Medulla oblongata (tissue), 1 donor: ENCODE data around the gene TAB3.

Experiments
- DNase-seq: peaks from one replicate; pipeline ENCODE4 v3.0.0-alpha.2; 2015; ENCODE audit errors: extremely low spot score

The TAB3 gene

DNA sequence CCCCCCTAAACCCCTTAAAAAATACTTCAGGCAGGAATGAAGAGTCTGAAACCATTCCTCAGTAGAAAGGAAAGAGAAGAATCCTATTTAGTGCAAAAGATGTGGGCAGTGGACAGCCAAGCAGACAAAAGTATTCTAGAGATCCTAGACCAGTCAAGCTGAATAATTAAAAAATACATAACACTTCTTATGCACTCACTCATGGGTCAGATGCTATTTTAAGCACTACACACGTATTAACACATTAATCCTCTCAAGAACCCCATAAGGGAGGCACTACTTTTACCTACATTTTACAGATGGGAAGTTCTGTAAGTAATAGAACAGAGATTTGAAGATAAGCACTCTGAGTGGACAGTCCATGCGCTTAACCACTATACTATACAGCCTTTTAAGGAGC, 5.9 kb downstream of the TAB3 start:
- DNase-seq: no peak

DNA sequence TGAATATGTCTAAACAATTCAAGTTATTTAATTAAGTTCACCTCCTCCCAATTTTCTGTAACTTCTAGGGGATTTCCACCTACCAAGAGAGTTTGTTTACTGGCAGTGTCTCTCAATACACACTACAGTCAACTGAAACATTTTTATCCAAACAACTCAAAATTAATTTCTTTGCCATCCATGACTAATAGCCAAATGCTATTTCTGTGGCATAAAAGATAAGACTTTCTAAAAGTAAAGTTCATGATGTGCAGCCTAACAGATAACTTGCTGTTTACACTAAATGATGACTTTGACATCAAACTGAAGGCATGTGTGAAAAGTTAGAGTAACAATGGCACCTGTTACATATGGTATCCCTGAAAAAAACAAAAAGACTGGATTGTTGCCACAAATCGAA, 7.3 kb downstream of the TAB3 start:
- DNase-seq: no peak

DNA sequence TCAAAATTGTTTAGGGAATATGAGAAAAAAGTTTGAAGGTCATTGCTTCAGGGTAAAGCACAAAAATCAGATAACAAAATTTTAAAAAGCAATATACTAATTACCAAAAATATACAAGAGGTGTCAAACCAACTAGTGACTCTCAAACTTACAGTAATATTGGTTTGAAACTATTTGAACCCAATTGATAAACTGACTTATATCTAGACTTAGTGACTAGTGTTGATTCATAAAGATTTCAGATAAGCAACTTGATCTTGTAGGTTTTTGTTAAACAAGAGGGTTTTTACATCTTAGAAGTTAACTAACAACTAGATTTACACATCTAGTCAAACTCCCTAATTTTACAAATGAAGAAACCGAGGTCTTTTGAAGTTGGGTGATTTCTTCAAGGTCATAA, 7.7 kb downstream of the TAB3 start:
- no peak for DNase-seq

DNA sequence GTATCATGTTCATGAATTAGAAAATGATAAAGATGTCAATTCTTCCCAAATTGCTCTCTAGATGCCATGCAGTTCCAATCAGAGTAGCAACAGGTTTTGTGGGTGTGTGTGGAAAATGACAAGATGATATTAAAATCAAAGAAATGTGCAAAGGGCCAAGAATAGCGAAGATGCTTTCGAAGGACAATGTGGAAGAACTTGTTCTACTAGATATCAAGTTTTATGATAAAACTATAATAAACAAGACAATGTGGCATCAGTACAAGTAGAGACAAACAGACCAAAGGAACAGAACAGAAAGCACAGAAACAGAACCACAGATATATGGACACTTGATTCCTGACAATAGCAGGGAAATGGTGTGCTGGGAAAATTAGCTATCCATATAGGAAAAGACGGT, 9.0 kb downstream of the TAB3 start:
- no peak for DNase-seq

DNA sequence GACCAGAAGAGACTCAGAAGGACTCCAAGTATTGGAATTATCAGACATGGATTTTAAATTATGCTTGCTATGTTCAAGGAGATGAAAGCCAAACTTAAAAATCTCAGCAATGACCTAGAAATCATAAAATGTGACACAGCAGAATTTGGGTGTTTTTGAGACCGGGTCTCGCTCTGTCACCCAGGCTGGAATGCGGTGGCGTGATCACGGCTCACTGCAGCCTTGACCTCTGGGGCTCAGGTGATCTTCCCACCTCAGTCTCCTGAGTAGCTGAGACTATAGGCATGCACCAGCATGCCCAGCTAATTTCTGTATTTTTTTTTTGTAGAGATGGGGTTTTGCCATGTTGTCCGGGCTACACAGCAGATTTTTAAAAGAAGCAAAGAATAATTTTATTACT, 12.7 kb downstream of the TAB3 start:
- DNase-seq: no peak

DNA sequence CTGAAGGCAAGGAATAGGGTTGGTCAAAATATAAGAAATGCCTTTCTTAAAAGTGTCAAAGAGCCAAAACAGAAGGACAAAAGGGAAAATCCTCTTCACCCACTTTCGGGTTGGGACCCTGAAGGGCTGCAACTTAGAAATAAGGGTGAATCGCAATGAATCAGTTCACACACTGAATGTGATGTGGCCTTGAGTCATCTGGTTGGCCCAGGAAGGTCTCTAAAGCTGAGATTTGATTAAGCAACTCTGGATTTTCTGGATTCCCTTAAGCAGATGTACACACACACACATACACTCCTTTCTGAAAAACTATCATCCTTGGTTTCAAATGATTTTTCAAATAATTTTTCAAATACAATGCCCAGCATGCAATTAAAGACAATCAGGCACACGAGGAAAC, 13.1 kb downstream of the TAB3 start:
- no peak for DNase-seq

DNA sequence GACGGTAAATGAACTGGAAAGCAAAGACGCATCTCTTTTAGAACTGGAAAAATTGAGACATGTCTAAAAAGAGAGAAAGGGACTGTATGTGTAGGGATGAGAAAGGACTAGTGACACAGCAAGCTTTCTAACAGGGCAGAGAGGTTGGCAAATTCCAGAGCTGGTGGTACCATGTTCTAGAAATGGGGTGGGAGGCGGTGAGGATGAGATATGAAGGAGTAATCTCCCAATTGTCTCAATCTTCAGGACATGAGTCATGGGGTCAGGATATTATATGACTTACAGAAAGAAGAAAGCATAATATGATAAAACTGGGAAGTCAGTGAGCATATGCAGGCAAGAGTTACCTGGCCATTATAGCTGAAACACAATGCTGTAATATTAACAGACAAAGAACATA, 14.2 kb downstream of the TAB3 start:
- no peak for DNase-seq

DNA sequence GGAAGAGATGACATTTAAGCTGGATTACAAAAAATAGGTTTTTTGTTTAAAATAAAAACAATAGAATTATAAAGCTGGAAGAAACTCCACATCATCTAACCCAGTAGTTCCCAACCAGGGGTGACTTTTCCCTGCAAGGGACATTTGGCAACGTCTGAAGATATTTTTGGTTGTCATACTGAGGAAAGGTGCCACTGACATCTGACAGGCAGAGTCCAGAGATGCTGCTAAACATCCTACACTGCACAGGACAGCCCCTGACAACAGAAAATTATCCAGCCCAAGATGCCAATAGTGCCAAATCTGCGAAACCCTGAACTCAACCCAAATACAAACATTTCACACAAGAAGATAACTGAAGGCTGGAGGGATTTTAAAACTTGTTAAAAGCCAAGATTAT, 18.5 kb downstream of the TAB3 start:
- DNase-seq: no peak

DNA sequence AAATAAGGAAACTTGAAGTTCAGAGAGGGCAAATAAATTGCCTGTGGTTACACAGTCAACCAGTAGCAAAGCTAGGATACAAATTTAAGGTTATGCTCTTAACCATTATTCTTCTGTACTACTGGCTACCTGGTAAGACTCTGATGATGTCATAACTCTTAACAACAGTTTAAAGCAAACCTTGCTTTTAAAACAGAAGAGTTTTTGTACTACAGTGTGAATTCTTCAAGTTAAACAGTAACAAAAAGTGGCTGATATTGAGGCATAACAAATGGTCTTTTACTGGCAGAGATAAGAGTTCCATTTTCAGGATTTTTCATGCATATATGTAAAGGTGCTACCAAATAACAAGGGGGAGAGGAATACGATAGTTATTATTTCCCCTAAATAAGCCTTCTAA, 23.4 kb downstream of the TAB3 start:
- DNase-seq: no peak

DNA sequence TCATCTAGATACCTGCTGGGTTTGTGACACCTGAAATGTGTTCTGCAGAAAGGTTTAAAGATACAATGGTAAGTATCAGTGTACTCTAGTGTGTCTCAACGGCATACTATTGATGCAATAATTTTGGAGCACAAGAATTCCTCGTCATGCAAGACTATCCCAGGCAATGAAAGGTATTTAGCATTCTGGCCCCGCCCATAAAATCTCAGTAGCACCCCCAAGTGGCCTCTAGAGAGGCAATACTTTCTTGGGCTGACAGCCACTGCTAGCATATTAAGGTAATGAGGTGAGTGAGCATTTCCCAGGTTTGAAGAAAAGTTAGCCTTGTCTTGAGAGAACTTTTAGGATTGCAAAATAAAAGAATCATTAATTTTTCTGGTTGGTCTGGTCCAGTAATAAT, 24.0 kb downstream of the TAB3 start:
- DNase-seq: no peak

DNA sequence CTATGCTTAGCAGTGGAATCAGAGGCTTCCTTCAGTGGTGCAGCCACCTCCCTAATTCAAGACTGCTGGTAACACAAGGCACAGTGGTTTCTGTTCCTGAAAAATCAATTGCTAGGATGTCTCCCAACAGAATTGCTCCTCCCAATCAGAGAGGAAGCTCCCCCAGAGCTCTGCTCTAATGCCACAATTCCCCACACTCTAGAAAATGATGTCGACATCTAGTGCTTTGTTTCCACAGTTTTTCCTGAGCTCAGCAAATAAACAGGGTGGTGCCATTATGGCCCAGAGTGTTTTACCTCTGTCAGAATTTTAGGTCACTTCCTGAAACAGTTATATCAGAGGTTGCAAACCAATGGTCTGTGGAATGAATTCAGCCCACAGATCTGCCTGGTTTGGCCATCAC, 24.7 kb downstream of the TAB3 start:
- peak; percentile 21 for DNase-seq

DNA sequence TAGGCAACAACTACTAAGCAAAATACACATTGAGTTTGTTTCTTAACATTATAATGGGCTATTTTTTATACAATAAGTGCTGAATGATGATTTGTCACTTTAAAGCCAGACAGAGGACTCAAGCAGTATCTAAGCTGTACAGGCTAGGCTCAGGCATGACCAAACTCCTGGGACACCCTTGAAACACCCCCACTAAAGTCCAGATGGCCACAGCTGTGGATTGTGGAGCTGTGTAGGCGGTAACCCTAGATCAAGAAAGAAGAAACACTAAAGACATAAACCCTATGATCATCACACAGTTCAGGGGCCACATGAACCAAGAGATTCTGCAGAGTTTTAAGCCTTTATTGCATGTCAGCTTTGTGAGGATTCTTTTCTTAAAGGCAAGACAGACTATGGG, 25.1 kb downstream of the TAB3 start:
- no peak for DNase-seq

DNA sequence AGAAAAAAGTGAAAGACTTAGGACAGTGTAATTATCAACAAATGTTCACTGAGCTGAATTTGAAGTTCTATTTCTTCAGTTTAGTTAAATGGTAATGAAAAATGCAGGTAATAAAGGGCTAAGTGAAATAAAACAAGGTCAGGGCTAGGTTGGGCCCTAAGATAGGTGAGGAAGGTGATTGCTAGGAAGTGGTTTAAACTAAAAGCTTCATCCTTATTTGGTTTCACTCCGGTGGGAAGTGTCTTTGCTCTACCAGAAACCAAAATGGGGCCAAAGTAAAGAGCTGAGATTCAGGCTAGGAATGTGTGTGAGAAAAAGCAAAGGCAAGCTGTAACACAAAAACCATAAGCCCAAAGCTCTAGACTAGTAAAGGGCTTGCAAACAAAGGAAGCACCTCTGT, 31.0 kb downstream of the TAB3 start:
- DNase-seq: no peak

DNA sequence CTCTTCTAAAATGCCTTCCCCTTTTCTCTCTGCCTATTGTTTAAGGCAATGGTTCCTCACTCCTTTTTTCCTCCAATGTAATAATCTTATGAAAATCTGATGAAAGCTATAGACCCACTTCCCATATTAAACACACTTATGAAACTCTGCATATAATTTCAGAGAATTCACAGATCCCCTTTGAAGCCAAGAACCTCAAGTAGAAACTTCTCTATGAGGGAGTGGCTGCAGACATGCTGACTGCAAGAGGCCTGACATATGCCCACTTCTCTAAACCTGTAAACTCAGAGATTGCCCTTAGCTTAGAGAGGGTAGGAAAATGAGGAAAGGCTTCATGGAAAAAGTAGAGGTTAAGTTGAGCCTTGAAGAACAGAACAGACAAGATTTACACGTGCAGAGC, 37.6 kb downstream of the TAB3 start:
- DNase-seq: no peak

DNA sequence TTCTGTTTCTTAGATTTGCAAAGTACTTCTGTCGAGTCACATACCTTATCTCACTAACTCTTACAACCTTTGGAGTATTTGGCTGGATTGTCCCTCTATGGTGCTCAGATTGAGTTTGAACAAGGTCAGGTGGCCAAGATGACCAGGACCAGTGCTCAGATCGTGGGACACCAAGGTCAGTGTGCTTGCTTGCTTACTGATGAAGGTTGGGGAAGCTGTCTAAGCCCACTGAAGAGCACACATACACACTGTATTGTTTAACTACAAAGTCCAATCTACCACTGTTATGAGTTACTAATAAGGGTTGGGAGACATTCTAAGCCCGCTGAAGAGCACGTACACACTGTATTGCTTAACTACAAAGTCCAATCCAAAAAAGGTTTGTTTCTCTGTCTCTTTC, 53.7 kb downstream of the TAB3 start:
- DNase-seq: no peak

DNA sequence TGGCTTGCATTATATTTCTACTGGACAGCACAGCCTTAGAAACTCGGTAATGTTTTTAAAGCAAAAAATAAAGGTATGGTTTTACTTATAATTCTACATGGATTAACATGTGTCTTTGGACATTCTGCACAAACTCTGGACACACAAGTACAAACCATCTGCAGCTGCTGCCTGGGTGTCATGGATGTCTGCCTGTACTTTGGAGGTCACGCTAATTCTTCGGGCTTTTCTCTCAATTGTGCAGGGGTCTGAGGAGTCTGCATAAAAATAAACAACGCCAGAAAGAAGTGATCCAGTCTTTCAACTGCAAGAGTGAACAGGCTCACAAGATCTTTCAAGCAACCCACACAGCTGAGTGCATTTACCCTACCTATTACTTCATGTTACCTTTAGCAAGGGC, 55.2 kb downstream of the TAB3 start:
- DNase-seq: no peak

DNA sequence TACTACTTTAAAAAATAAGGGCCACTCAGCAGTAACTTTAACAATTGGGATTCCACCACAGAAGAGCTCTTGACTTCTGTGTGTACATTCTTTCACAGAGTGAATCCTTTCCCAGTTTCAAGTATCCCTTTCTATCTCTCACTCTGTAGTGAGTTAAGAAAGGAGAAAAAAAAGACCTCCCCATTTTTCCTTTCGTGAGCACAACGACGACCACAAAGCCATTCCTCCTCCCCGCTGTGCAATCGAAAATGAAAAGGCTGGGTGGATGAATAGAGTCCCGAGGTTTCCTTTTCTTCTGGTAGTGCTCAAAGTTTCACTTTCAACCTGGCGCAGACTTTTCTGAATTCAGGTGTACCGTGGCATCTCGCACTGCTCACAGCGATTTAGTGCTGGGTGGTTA, 58.0 kb downstream of the TAB3 start:
- no peak for DNase-seq

DNA sequence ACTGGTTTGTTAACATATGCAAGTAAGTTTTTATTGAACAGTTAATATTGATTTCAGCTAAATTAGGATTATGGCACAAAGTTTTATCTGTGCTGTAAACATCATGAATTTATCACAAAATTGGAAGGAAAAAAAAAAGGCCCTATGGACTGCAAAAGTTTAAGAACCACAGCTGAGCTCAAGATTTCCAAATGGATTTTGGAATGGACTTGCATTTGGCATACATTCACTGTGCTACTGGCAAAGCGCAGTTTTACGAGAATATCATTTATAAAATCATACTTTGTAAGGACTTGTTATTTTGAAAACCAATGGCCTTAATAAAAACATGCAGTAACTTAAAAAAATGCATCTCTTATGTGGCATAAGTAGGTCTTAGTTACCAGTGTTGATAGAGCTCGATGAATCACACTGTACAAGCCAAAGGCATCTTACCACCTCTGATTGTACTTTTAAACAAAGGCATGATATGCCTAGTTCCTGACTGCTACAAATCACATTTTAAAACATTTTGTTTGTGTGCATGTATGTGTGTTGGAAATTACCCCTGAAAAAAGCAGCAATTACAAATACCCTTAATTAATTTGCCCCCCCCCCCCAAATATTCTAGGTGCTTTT, 58.6 kb downstream of the TAB3 start:
- no peak for DNase-seq

DNA sequence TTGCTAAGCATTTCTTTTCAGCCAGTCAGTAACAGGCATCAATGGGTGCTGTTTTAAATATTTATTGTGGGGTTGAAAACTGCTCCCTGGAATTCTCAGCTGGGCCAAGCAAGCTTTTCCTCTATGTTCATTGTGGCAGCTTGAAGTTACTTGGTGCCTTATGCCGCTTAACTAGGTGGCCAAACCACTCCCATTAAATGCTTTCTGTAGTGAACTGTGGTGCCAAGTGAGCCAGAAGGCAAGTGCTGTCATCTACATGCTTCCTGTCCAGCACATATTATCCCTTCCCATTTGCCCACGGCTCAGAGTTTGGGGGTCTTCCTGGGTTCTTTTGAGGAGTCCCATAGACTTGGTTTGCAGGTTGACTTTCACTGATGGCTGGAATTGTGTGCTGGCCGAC, 64.8 kb downstream of the TAB3 start:
- DNase-seq: no peak

DNA sequence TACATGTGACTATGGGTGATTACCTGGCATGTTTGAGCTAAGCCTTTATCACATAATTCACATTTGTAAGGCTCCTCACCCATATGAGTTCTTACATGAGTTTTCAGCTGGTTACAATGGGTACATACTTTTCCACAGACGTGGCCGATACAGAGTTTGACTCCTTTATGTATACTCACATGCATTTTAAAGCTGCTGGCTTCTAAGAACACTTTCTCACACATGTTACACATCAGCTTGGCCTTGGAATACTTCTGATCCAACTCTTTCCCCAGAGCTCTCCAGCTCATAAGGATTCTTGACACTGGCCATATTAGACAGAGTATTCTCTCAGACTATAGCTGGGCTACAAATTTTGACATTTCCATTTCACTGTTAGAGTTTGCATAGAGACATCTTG, 66.3 kb downstream of the TAB3 start:
- DNase-seq: no peak

DNA sequence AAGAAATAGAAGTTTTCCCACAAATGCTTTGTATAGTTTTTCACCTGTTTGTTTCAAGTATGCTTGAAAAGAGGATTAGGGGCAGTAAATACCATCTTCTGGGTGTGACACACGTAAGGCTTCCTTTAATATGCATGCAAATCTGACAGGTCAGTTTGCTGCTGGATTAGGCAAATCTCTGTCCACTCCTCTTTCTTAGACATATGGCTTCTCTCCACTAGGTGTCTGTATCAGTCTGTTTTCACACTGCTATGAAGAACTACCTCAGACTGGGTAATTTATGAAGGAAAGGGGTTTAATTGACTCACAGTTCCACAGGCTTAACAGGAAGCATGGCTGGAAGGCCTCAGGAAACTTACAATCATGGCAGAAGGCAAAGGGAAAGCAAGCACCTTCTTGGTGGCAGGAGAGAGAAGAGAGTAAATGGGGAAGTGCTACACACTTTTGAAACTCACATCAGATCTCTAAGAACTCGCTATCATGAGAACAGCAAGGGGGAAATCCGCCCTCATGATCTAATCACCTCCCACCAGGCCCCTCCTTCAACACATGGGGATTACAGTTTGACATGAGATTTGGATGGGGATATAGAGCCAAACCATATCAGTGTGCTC, 66.9 kb downstream of the TAB3 start:
- DNase-seq: no peak

DNA sequence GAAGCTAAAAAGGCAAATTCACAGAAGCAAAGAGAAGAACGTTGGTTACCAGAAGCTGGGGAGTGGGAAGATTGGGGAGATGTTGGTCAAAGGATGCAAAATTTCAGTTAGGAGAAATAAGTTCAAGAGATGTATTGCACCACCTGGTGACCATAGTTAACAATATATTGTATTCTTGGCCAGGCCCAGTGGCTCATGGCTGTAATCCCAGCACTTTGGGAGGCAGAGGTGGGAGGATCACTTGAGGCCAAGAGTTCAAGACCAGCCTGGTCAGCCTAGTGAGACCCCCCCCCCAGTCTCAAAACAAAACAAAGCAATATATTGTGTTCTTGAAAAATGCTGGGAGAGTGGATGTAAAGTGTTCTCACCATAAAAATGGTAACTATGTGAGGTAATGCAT, 67.9 kb downstream of the TAB3 start:
- DNase-seq: no peak

DNA sequence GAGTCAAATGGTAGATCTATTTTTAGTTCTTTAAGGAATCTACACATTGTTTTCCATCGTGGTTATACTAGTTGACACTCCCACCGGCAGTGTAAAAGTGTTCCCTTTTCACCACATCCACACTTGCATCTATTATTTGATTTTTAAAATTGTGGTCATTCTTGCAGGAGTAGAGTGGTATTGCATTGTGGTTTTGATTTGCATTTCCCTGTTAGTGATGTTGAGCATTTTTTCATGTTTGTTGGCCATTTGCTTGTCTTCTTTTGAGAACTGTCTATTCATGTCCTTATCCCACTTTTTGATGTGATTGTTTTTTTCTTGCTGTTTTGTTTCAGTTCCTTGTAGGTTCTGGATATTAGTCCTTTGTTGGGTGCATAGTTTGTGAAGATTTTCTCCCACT, 70.0 kb downstream of the TAB3 start:
- no peak for DNase-seq

DNA sequence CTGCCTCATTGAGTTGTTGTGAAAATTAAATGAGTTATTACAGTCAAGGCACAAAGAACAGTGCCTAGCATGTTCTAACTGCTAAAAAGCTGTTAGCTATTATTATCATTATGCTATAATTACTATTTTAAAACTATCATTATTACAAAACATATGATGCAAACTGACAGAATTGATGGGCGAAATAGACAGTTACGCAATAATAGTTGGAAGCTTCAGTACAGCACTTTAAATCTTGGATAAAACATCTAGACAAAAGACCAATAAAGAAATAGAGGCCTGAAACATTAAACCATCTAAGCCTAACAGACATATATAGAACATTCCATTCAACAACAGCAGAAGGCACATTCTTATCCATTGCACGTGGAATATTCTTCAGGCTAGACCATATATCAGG, 73.0 kb downstream of the TAB3 start:
- no peak for DNase-seq
